ENCODE results near the gene MAN2A1.

MAN2A1 gene

DNA sequence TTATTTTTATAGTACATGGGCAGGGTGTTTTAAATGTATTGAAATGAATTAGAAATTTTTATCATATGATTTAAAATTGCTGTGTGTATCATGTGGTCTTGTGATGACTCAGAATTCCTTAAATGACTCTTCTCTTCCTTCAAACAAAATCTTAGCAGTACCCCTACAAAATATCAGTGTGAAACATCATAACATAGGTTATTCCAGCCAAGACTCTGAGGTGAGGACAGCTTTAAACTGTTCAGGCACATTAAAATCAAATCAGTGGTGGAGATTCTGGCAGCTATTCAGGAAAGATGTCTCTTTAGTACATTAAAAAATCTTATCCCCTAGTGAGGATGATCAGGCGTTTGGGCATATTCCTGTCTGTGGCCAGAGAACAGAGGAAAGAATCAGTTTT, 174.0 kb downstream of the MAN2A1 start:
- in situ Hi-C loops (cut with MboI; ENCODE audit: low pct_unique_long_range_greater_than_20kb, low sequenced_read_pairs, unreplicated experiment): no loop called here
- no peak for DNase-seq (ENCODE audit: low spot score)
- TF ChIP-seq, protein P1, sequence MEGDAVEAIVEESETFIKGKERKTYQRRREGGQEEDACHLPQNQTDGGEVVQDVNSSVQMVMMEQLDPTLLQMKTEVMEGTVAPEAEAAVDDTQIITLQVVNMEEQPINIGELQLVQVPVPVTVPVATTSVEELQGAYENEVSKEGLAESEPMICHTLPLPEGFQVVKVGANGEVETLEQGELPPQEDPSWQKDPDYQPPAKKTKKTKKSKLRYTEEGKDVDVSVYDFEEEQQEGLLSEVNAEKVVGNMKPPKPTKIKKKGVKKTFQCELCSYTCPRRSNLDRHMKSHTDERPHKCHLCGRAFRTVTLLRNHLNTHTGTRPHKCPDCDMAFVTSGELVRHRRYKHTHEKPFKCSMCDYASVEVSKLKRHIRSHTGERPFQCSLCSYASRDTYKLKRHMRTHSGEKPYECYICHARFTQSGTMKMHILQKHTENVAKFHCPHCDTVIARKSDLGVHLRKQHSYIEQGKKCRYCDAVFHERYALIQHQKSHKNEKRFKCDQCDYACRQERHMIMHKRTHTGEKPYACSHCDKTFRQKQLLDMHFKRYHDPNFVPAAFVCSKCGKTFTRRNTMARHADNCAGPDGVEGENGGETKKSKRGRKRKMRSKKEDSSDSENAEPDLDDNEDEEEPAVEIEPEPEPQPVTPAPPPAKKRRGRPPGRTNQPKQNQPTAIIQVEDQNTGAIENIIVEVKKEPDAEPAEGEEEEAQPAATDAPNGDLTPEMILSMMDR (IDR thresholded peaks at IDR 0.05; ENCODE audit: extremely low read depth, insufficient read depth, missing control alignments): no peak

DNA sequence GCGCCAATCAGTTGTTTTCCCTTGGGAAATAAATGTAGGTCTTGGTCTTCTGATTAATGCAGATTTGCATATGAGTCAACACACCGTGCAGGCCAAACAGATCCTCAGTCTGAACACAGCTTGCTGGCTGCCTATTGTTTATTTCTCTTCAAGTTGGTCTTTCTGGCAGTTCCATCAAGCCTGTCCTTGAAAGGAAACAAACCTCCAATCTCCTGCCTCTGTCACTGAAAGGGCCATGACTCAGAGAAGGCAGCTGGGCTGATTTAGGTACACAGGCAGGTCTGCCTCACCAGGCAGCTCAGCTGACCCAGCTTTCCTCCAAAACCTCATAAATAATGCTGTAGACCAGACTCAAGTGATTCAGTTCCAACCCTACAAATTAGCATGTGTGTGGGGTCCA, 175.9 kb downstream of the MAN2A1 start:
- in situ Hi-C loops (cut with MboI; ENCODE audit: low pct_unique_long_range_greater_than_20kb, low sequenced_read_pairs, unreplicated experiment): no loop called here
- TF ChIP-seq, protein P1 (IDR thresholded peaks at IDR 0.05; ENCODE audit: extremely low read depth, insufficient read depth, missing control alignments): no peak
- no peak for DNase-seq (ENCODE audit: low spot score)

DNA sequence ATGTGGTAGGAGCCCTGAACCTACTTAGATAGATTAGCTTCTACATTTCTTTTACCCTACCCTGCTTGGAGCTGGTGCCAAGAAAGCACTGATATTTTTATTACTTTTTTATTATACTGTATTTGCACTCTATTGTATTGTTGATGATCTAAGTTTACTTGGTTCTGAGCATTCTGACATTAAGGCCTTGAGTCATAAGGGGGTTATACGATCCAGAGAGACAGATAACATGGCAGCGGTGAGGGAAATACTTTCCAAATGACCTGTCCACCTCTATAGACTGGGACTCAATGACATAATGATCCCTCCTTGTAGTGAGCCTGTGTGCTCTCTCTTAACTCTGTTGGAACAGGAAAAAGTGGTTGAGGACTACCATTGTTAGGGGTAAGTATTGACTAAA, 176.3 kb downstream of the MAN2A1 start:
- DNase-seq (ENCODE audit: low spot score): no peak
- TF ChIP-seq, protein P1 (IDR thresholded peaks at IDR 0.05; ENCODE audit: extremely low read depth, insufficient read depth, missing control alignments): no peak
- in situ Hi-C loops (cut with MboI; ENCODE audit: low pct_unique_long_range_greater_than_20kb, low sequenced_read_pairs, unreplicated experiment): no loop called here

DNA sequence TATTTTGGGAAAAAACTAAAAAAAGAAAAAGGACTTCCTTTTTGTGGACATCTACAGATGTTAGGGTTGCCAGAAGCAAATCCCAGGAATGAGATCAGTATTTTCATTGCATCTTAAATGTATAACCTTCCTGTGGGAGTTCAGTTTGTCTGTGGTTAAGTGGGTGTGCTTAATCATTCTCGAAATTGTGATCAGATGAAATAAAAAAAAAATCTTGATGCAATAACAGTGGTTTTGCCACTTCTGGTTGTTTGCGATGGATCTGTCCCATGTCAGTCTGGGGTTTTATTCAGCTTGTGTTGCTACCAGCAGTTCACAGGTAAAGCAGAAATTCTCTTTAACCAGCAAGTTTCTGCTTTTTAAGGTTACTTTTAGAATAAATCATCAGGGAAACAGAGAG, 179.0 kb downstream of the MAN2A1 start:
- in situ Hi-C loops (cut with MboI; ENCODE audit: low pct_unique_long_range_greater_than_20kb, low sequenced_read_pairs, unreplicated experiment): no loop called here
- DNase-seq (ENCODE audit: low spot score): no peak

DNA sequence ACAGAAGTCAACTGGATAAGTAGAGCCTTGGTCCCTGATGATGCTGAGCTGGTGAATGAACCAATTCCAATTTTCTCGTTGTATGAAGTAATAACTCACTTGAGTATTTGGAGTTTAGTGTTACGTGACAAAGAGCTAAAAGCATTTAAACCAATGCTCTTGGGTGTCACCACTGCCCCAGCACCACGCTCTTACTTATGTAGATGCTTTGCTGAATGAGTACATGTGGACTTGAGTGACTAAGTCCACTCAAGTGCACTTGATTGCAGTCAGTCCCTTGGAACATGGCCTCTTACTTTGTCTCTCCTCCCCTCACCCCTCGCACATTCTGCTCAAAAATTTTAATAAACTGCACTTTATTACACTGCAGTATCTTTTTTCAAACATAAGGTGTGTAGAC, 184.0 kb downstream of the MAN2A1 start:
- no peak for DNase-seq (ENCODE audit: low spot score)
- TF ChIP-seq, protein P1 (IDR thresholded peaks at IDR 0.05; ENCODE audit: extremely low read depth, insufficient read depth, missing control alignments): no peak
- in situ Hi-C loops (cut with MboI; ENCODE audit: low pct_unique_long_range_greater_than_20kb, low sequenced_read_pairs, unreplicated experiment): no loop called here

More for the DNA sequence above, 179.0 kb downstream of the MAN2A1 start:
- TF ChIP-seq, protein P1 (IDR thresholded peaks at IDR 0.05; ENCODE audit: extremely low read depth, insufficient read depth, missing control alignments): no peak

DNA sequence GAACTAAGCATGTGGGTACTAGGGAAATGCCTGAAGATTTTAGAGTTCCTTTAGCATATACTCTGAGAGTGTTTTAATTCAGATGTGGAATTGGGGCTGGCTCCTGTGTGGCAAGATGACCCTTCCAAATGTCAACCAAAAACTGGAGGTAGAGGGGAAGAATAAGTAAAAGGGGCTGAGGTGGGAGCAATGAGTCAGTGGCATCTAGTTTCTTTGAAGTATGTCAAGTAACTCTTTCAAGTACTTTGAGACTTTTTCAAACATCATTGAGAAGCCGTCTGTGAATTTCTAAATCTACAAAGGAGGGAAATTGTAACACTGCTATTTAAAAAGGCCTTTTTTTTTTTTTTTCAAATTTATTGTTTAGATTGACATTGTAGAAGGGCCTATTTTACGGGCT, 184.4 kb downstream of the MAN2A1 start:
- in situ Hi-C loops (cut with MboI; ENCODE audit: low pct_unique_long_range_greater_than_20kb, low sequenced_read_pairs, unreplicated experiment): no loop called here
- no peak for DNase-seq (ENCODE audit: low spot score)
- TF ChIP-seq, protein P1 (IDR thresholded peaks at IDR 0.05; ENCODE audit: extremely low read depth, insufficient read depth, missing control alignments): no peak
